K562 (cell line): ENCODE measurements around the gene ACER3. TPM values are rescaled to one million over a fixed set of nuclear protein-coding genes. Genes with fewer than 3 reads are reported as not detected.
A peak's percentile ranks its signal among the peaks of the same experiment; 100 is the strongest.

Experiments
- ATF1 ChIP-seq, 2 experiments: fragments of 450-650 bp in 1 of 2; IDR thresholded peaks; 2 replicates each; pipeline ENCODE4 v1.6.1; 2016; ENCODE audit warnings: missing compliant biosample characterization in 1 of 2, missing genetic modification characterization in 1 of 2
- BRD4 ChIP-seq: fragments of 200-600 bp; sonication (generic); IDR thresholded peaks from 2 replicates; pipeline ENCODE4 v1.6.1; 2017; ENCODE audit warnings: inconsistent platforms
- CREM ChIP-seq: IDR thresholded peaks from 2 replicates; pipeline ENCODE4 v1.6.1; 2014; ENCODE audit warnings: antibody characterized with exemption, low read depth
- ESRRA ChIP-seq: fragments of 450-650 bp; IDR thresholded peaks from 2 replicates; pipeline ENCODE4 v1.6.1; 2014; ENCODE audit warnings: low read depth, mild to moderate bottlenecking, moderate library complexity, borderline replicate concordance
- MYC ChIP-seq, 2 experiments: fragments of 250-450 bp in 1 of 2; sonication (Bioruptor Pico) in 1 of 2; IDR thresholded peaks; 2 replicates each; pipeline versions ENCODE4 v1.5.1 to v1.6.1; 2012 to 2021; ENCODE audit warnings: low read depth in 2 of 2, borderline replicate concordance in 1 of 2, improper control_type of control experiment in 1 of 2, low read length in 1 of 2, mild to moderate bottlenecking in 1 of 2, moderate library complexity in 1 of 2
- MYNN ChIP-seq, 2 experiments: sonication (generic); formaldehyde crosslinking in 1 of 2; IDR thresholded peaks; 2 replicates each; pipeline versions ENCODE4 v1.5.0 to v1.6.1; 2016 to 2020; ENCODE audit warnings: antibody characterized with exemption in 1 of 2, missing genetic modification reagents in 1 of 2
- POLR2AphosphoS2 ChIP-seq: IDR thresholded peaks from 2 replicates; pipeline ENCODE4 v1.6.1; 2012; ENCODE audit warnings: low read length, improper control_type of control experiment
- SIN3A ChIP-seq, 2 experiments: fragments of 150-350 bp in 1 of 2; IDR thresholded peaks; 2 replicates each; pipeline ENCODE4 v1.6.1; 2011 to 2016; ENCODE audit warnings: borderline replicate concordance in 2 of 2, low read depth in 2 of 2, low read length in 2 of 2, mild to moderate bottlenecking in 2 of 2, moderate library complexity in 2 of 2; ENCODE audit not compliant: control insufficient read depth in 1 of 2
- XRCC3 ChIP-seq: fragments of 450-650 bp; IDR thresholded peaks from 2 replicates; pipeline ENCODE4 v1.6.1; 2017; ENCODE audit warnings: mild to moderate bottlenecking, moderate library complexity
- ZNF146 ChIP-seq: IDR thresholded peaks from one replicate; pipeline ENCODE4 v1.6.1; 2018; ENCODE audit warnings: missing compliant biosample characterization; ENCODE audit not compliant: unreplicated experiment
- polyA plus RNA-seq, 8 experiments: library from polyadenylated mRNA; depleted of rRNA in 4 of 8; stranded (reverse) in 5 of 8; unstranded in 3 of 8; fragments of >200 nt; fragmentation: Nextera tagmentation in 2 of 8; fragmentation: Illumina TruSeq in 1 of 8; extraction: Ambion mirVana in 2 of 8; extraction: Trizol in 1 of 8; gene quantifications; 2 replicates each; pipeline versions ENCODE4 v1.2.1 to v1.2.3, GENCODE V29; 2011 to 2014; ENCODE audit warnings: inconsistent platforms in 1 of 8, missing spikeins in 1 of 8
- total RNA-seq, 7 experiments: library from RNA; depleted of rRNA in 6 of 7; stranded (reverse); fragments of >200 nt in 6 of 7; fragmentation: Illumina TruSeq in 2 of 7; extraction: Trizol in 2 of 7; gene quantifications; 2 replicates each; pipeline versions ENCODE4 v1.2.1 to v1.2.3, GENCODE V29; 2011 to 2021; ENCODE audit warnings: low replicate concordance in 1 of 7
- TF ChIP-seq, protein P1 (sequence below): fragments of 250-450 bp; sonication (Bioruptor Pico); IDR thresholded peaks from 2 replicates; pipeline ENCODE4 v1.5.0; 2021; ENCODE audit warnings: mild to moderate bottlenecking, moderate library complexity
- TF ChIP-seq, protein P2 (sequence below): conservative IDR thresholded peaks from 2 replicates; pipeline ENCODE4 v1.6.1; 2011; ENCODE audit warnings: low read depth, mild to moderate bottlenecking, low read length; ENCODE audit not compliant: control insufficient read depth
- TF ChIP-seq, protein P3 (sequence below), 3 experiments: fragments of 200-800 bp in 1 of 3; fragments of 250-450 bp in 1 of 3; fragments of 450-650 bp in 1 of 3; sonication (Bioruptor Pico) in 1 of 3; sonication (Bioruptor generic) in 1 of 3; formaldehyde crosslinking in 1 of 3; IDR thresholded peaks; 2 replicates each; pipeline versions ENCODE4 v1.6.1 to v1.8.0; 2016 to 2022; ENCODE audit warnings: mild to moderate bottlenecking in 2 of 3, missing genetic modification characterization in 2 of 3, missing compliant biosample characterization in 1 of 3, moderate library complexity in 1 of 3

Gene ACER3
- total and polyA plus RNA-seq, 9 of the 15 experiments (the other 6 are each of a cell fraction or from before 2014, with no cell fraction given) = 2.0 to 23.8 (median 9.5) TPM

- TF ChIP-seq, protein P1, sequence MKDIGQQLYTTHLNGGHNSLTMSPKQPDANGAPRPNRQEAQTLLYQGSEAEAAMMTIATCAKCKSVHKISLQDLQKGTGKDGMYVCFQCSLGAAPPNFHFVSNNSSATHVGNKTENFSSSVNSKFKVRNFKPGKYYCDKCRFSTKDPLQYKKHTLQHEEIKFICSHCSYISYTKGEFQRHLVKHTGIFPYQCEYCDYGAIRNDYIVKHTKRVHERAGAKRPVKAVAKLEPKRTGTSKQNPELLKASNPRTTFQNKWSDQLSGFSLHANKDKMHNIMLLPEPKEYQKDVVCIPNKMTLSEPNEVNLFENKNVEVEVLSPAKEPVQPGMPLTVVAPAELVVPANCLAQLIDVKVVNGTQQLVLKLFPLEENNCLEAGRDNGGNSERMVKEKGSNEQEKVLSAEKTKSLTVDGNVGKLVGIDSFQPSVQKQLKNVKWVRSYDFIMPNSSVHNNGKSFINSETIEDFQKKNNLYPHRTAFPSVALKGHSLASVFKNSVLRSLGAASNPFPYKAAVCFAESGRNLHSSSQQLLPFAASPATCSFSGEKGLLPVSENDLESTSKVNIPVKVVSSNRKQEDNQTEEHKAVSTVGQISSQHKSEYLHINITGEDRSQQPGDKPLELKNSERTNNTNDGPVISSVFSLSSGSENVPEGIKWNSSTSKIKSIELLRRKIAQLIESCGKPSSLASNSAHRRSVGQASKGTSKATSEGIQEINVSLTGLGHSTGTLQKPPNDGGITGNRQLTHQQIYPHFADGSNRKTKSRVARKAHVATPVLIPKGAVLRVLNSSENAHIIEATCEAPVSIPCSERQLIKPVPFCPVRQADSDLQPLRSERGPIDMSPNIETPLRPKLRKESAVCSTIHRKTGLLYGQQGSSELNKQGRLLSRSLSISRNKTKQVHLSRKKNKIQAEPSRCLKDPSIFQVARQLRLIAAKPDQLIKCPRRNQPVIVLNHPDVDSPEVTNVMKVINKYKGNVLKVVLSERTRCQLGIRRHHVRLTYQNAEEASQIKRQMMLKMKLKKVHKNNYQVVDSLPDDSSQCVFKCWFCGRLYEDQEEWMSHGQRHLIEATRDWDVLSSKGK = no peak
- TF ChIP-seq MYNN (IDR thresholded peaks at IDR 0.05) (no peak), MYNN (CRISPR knock-in tag; IDR thresholded peaks at IDR 0.05) (no peak), XRCC3 (no peak), BRD4 (no peak), ATF1 (CRISPR knock-in tag; IDR thresholded peaks at IDR 0.05) (no peak), ATF1 (tag; IDR thresholded peaks at IDR 0.05) (peak; percentile 17; the same call in 1 of the 2 replicates), ZNF146 (no peak), ESRRA (peak; percentile 43; the same call in 1 of the 2 replicates), MYC (IDR thresholded peaks at IDR 0.05; ENCODE audit: low read depth, low read length) (0 out of 2 replicates have a peak, but pooled peaks have one; percentile 23), MYC (CRISPR knock-in tag; IDR thresholded peaks at IDR 0.05; ENCODE audit: borderline replicate concordance, low read depth) (no peak), POLR2AphosphoS2 (no peak), CREM (0 out of 2 replicates have a peak, but pooled peaks have one; percentile 9), SIN3A (IDR thresholded peaks at IDR 0.05; ENCODE audit: borderline replicate concordance in 2 of 2, control insufficient read depth in 1 of 2, low read depth in 2 of 2, low read length in 2 of 2) (peak; percentile 68 to 80; a peak in 3 of 4 replicates)
- TF ChIP-seq, protein P2, sequence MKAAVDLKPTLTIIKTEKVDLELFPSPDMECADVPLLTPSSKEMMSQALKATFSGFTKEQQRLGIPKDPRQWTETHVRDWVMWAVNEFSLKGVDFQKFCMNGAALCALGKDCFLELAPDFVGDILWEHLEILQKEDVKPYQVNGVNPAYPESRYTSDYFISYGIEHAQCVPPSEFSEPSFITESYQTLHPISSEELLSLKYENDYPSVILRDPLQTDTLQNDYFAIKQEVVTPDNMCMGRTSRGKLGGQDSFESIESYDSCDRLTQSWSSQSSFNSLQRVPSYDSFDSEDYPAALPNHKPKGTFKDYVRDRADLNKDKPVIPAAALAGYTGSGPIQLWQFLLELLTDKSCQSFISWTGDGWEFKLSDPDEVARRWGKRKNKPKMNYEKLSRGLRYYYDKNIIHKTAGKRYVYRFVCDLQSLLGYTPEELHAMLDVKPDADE = peak; percentile 68; the same call in 1 of the 2 replicates
- TF ChIP-seq, protein P3, sequence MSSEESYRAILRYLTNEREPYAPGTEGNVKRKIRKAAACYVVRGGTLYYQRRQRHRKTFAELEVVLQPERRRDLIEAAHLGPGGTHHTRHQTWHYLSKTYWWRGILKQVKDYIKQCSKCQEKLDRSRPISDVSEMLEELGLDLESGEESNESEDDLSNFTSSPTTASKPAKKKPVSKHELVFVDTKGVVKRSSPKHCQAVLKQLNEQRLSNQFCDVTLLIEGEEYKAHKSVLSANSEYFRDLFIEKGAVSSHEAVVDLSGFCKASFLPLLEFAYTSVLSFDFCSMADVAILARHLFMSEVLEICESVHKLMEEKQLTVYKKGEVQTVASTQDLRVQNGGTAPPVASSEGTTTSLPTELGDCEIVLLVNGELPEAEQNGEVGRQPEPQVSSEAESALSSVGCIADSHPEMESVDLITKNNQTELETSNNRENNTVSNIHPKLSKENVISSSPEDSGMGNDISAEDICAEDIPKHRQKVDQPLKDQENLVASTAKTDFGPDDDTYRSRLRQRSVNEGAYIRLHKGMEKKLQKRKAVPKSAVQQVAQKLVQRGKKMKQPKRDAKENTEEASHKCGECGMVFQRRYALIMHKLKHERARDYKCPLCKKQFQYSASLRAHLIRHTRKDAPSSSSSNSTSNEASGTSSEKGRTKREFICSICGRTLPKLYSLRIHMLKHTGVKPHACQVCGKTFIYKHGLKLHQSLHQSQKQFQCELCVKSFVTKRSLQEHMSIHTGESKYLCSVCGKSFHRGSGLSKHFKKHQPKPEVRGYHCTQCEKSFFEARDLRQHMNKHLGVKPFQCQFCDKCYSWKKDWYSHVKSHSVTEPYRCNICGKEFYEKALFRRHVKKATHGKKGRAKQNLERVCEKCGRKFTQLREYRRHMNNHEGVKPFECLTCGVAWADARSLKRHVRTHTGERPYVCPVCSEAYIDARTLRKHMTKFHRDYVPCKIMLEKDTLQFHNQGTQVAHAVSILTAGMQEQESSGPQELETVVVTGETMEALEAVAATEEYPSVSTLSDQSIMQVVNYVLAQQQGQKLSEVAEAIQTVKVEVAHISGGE (CRISPR knock-in tag; IDR thresholded peaks at IDR 0.05) = 0 out of 6 replicates have a peak, but pooled peaks of 1 of the 3 experiments have one; percentile 4
Measured at GRCh38 chr11:77066229-77067042, 205.7 kb downstream of the ACER3 start, which contains the start of gene CAPN5 (continued).
